Measurements from ENCODE around the gene ACTN4.
"Not testable (repeated sequence)": the region's sequence is repeated elsewhere in the genome, so short reads cannot be mapped to it uniquely, and the experiment has no call there.

Gene ACTN4

DNA sequence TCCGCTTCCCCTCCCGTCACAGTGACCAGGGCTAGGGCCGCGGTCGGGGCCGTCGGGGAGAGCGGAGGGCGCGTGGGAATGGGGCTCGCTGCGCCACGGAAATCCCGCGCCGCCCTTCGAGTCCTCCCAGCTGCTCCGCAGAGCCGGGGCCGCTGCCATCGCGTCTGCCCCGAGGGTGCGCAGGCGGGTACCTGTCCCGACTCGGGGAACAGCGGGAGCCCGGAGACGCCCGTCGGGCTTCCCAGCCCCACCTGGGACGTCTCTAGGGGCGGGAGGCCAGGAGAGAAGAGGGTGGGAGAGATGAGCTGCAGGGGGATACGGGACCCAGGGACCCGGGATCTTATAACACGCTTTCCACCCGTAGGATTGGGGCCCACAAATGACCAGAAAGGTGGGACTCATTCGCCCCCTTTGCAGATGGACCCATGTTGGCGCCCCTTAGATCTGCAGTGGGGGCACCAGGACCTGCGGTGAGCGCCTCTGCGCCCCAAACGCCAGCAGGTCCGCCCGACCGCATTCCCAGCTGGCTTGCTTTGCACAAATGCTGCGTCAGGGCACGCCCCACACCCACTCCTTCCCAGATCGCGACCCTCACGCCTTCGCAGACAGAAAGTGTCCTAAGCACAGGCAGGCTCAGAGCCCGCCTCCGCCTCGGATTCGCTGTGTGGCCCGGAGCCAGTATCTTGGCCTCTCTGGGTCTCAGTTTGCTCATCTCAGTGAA is 122.9 kb downstream of the ACTN4 start:
- DNase-seq (ENCODE audit: low read depth): not testable (repeated sequence)

- DNase-seq (ENCODE audit: low read depth): not testable (repeated sequence)
Observed at GRCh38 chr19:38770949-38771275, 123.5 kb downstream of the ACTN4 start.

DNA sequence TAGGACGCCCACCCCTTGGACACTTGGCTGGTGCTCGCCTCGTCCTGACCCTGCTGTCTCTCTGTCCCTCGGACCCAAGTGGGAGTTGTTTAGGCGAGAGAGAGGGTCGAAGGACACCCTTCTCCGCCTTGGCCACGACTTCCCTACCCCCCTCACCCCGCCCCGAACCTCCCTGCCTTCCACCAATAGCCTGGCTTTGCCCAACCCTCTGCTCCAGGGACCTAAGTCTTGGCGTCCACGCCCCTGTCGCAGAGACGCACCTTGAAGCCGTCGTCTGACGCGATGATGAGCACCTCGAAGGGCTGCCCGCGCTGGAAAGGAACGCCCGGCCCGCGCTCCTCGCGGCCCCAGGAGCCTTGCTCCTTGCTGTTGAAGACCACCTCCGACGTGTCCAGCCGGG is 124.1 kb downstream of the ACTN4 start:
- not testable (repeated sequence) for DNase-seq (ENCODE audit: low read depth)

DNA sequence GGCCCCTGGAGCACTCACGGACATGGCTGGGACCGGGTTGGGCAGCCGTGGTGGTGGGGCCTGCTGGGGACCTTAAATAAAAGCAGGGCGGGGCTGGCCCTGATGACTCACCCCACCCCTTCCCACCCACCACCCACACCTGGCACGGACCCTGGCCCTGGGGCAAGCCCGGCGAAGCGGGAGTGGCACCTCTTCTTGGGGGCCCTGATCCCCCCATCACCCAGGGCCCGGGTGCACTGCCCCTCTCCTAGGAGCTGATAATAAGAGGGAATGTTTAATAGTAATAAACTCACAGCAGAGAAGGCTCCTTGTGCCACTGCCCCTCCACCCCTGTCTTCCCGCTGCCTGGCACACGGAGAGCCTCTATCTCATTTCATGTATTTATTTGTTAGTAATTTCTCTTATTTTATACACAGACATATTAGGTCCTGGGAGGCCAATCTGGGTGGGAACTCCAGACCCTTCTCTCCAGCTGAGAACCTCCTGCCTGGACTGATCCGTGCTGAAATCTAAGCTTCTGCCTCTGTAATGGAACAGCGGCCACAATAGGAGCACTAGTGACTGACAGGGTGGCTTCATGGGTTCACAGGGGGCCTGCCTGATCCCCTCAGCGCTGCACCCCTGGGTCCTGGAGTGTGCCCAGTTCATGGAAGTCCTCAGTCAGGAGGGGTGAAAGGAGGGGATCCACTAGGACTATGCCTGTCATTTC is 126.2 kb downstream of the ACTN4 start, which contains the start of gene LGALS7:
Gene LGALS7, minus strand, starts transcription at position 49 of the 709 bp plus-strand sequence. Its CDS starts 25 bp downstream, at position 24.
- no peak for DNase-seq (ENCODE audit: low read depth)

DNA sequence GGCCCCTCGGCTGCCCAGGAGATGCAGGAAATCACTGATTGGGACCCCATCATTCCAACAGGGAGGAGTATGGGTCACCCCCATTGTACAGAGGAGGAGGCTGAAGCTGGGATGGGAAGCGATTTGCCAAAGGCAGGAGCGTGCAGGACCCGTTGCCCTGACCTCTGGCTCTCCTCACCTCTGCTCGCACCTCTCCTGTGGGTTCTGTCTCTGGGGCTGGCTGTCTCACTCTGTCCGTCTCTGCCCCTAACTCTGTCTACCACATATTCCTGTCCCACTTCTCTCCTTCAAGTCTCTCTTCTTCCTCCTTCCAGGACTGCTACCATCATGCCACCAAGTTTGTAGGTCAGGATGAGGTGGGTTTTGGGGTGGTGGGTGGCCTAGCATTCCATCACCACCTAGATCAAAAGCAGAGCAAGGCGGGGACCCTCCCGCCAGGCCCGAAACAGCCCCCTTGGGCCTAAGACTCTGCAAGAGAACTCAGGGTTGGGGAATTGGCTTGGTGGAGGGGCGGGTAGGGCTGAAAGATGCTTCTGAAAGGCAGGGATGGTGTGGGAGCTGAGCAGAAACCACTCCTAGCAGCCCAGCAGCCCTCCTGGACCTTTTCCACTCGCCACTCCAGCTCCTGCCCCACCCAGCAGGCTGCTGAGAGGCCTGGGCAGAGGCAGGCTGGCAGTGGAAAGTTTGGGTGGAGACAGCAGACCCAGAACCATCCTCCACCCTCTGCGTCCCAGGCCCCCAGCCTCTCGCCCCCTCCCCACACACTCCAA is 126.9 kb downstream of the ACTN4 start:
- DNase-seq (ENCODE audit: low read depth): no peak

DNA sequence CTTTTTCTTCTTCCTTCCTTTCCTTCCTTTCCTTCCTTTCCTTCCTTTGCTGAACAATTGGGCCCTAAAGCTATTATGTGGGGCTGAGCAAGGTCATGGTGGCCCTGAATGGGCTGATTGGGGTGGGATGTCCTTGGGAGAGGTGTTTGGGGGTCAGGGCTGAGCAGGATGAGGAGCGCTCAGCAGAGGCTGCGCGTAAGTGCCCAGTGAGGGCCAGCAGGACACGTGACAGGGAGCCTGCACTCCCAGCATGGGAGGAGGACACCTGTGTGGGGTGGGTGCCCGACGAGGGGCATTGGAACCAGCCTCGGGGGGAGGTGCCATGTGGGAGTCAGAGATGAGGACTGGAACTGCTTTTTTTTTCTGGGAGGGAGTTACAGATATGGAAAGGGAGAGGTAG is 131.3 kb downstream of the ACTN4 start:
- DNase-seq (ENCODE audit: low read depth): no peak

DNA sequence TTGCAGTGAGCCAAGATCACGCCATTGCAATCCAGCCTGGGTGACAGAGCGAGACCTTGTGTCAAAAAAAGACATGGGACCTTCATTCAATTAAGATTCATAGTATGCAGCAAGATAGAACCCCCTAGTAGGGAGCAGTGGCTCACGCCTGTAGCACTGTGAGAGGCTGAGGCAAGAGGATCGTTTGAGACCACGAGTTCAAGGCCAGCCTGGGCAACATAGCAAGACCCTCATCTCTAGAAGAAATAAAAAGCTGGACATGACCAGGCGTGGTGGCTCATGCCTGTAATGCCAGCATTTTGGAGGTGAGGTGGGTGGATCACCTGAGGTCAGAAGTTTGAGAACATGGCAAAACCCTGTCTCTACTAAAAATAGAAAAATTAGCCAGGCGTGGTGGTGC is 133.0 kb downstream of the ACTN4 start:
- DNase-seq (ENCODE audit: low read depth): no peak

DNA sequence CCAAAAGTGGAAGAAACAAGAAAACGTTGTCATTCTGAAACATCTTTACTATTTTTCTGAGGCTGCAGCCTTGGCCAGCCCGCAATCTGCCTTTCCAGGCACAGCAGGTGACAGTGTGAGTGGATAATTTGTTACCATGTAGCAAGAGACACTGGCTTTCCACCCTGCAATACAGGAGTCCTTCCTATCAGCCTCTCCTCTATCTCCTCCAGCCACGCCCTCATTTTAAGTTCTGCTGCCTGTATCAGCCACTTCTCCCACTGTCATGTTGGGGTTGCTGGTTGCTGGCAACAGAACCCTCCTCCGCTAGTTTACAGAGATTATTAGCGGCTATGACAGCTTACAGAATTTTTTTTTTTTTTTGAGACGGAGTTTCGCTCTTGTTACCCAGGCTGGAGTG is 133.6 kb downstream of the ACTN4 start:
- no peak for DNase-seq (ENCODE audit: low read depth)

Measured in GM04504 (cell line).